HepG2 (cell line): ENCODE measurements around the gene TMEM151A. TPM values are rescaled to one million over a fixed set of nuclear protein-coding genes. Genes with fewer than 3 reads are reported as not detected.

Experiments
- ARNT2 ChIP-seq: sonication (generic); formaldehyde crosslinking; IDR thresholded peaks from 2 replicates; pipeline ENCODE4 v1.8.0; 2022; ENCODE audit warnings: mild to moderate bottlenecking, low read depth, missing genetic modification reagents, moderate library complexity
- CAMTA2 ChIP-seq: sonication (generic); formaldehyde crosslinking; IDR thresholded peaks from 2 replicates; pipeline ENCODE4 v1.4.0; 2020; ENCODE audit warnings: mild to moderate bottlenecking, missing genetic modification reagents, borderline replicate concordance
- CREB3 ChIP-seq: sonication (generic); formaldehyde crosslinking; IDR thresholded peaks from 2 replicates; pipeline ENCODE4 v1.5.0; 2020; ENCODE audit warnings: missing genetic modification reagents
- FOXO1 ChIP-seq: sonication (generic); formaldehyde crosslinking; IDR thresholded peaks from 2 replicates; pipeline ENCODE4 v1.4.0; 2020; ENCODE audit warnings: missing genetic modification reagents
- JUNB ChIP-seq: sonication (generic); formaldehyde crosslinking; IDR thresholded peaks from 2 replicates; pipeline ENCODE4 v1.8.0; 2022; ENCODE audit warnings: missing genetic modification reagents, mild to moderate bottlenecking, borderline replicate concordance
- KDM2A ChIP-seq: sonication (generic); formaldehyde crosslinking; IDR thresholded peaks from 2 replicates; pipeline ENCODE4 v1.4.0; 2020; ENCODE audit warnings: low read depth, missing genetic modification reagents, borderline replicate concordance
- KLF9 ChIP-seq: IDR thresholded peaks from 2 replicates; pipeline ENCODE4 v1.6.1; 2016; ENCODE audit warnings: low read depth
- KMT2B ChIP-seq: IDR thresholded peaks from 2 replicates; pipeline ENCODE4 v1.6.1; 2016; ENCODE audit warnings: missing genetic modification reagents, missing compliant biosample characterization
- MEF2D ChIP-seq: sonication (generic); formaldehyde crosslinking; IDR thresholded peaks from 2 replicates; pipeline ENCODE4 v1.5.1; 2020; ENCODE audit warnings: mild to moderate bottlenecking, missing genetic modification reagents
- NFYB ChIP-seq: sonication (generic); formaldehyde crosslinking; IDR thresholded peaks from 2 replicates; pipeline ENCODE4 v1.4.0; 2020; ENCODE audit warnings: missing genetic modification reagents
- NR2C2 ChIP-seq: sonication (generic); formaldehyde crosslinking; IDR thresholded peaks from 2 replicates; pipeline ENCODE4 v1.4.0; 2020; ENCODE audit warnings: missing genetic modification reagents, mild to moderate bottlenecking, moderate library complexity, borderline replicate concordance
- NR3C1 ChIP-seq: sonication (generic); formaldehyde crosslinking; IDR thresholded peaks from 2 replicates; pipeline ENCODE4 v1.4.0; 2020; ENCODE audit warnings: missing genetic modification reagents
- RAD51 ChIP-seq: fragments of 450-650 bp; IDR thresholded peaks from 2 replicates; pipeline ENCODE4 v1.6.1; 2016; ENCODE audit warnings: borderline replicate concordance
- SMC3 ChIP-seq: IDR thresholded peaks from 2 replicates; pipeline ENCODE4 v1.6.1; 2011; ENCODE audit warnings: low read length, improper control_type of control experiment
- SUZ12 ChIP-seq: fragments of 150-350 bp; IDR thresholded peaks from 2 replicates; pipeline ENCODE4 v1.6.1; 2014; ENCODE audit warnings: low read depth, low read length
- SYNCRIP ChIP-seq: fragments of 200-400 bp; formaldehyde crosslinking; IDR thresholded peaks from 2 replicates; pipeline ENCODE4 v1.6.1; 2018; ENCODE audit warnings: mild to moderate bottlenecking, low read depth, low read length; ENCODE audit not compliant: insufficient read depth
- TEAD2 ChIP-seq: sonication (generic); formaldehyde crosslinking; IDR thresholded peaks from 2 replicates; pipeline ENCODE4 v1.9.0; 2021; ENCODE audit warnings: missing genetic modification reagents
- U2AF2 ChIP-seq: fragments of 200-400 bp; formaldehyde crosslinking; IDR thresholded peaks from 2 replicates; pipeline ENCODE4 v1.6.1; 2017; ENCODE audit warnings: low read depth, mild to moderate bottlenecking, low read length
- XRCC5 ChIP-seq: fragments of 200-400 bp; formaldehyde crosslinking; optimal IDR thresholded peaks from 2 replicates; pipeline ENCODE3; 2017; ENCODE audit warnings: mild to moderate bottlenecking, low read length
- ZFP37 ChIP-seq: sonication (generic); formaldehyde crosslinking; IDR thresholded peaks from 2 replicates; pipeline ENCODE4 v1.4.0; 2020; ENCODE audit warnings: missing genetic modification reagents, borderline replicate concordance
- ZNF33A ChIP-seq: sonication (generic); formaldehyde crosslinking; IDR thresholded peaks from 2 replicates; pipeline ENCODE4 v1.5.1; 2020; ENCODE audit warnings: missing genetic modification reagents, mild to moderate bottlenecking, moderate library complexity, borderline replicate concordance
- ZNF567 ChIP-seq: sonication (generic); formaldehyde crosslinking; IDR thresholded peaks from 2 replicates; pipeline ENCODE4 v1.8.1; 2023; ENCODE audit warnings: mild to moderate bottlenecking, missing genetic modification reagents, borderline replicate concordance
- ZNF572 ChIP-seq: sonication (generic); formaldehyde crosslinking; IDR thresholded peaks from 2 replicates; pipeline ENCODE4 v1.5.1; 2020; ENCODE audit warnings: mild to moderate bottlenecking, missing genetic modification reagents
- ZSCAN12 ChIP-seq: sonication (generic); formaldehyde crosslinking; IDR thresholded peaks from 2 replicates; pipeline ENCODE4 v1.9.0; 2021; ENCODE audit warnings: mild to moderate bottlenecking, missing genetic modification reagents
- ZSCAN25 ChIP-seq: sonication (generic); formaldehyde crosslinking; IDR thresholded peaks from 2 replicates; pipeline ENCODE4 v1.8.0; 2022; ENCODE audit warnings: mild to moderate bottlenecking, missing genetic modification reagents
- polyA plus RNA-seq, 8 experiments: library from polyadenylated mRNA; depleted of rRNA in 3 of 8; stranded (reverse) in 7 of 8; unstranded in 1 of 8; fragments of >200 nt; fragmentation: Illumina TruSeq in 4 of 8; extraction: Trizol in 4 of 8; gene quantifications; 2 replicates each; pipeline versions ENCODE4 v1.2.1 to v1.2.3, GENCODE V29; 2011 to 2016; ENCODE audit warnings: low read depth in 4 of 8, missing spikeins in 1 of 8, mixed read lengths in 1 of 8; ENCODE audit not compliant: insufficient read depth in 1 of 8
- total RNA-seq, 5 experiments: library from RNA; depleted of rRNA; stranded (reverse); fragments of >200 nt; fragmentation: Illumina TruSeq; extraction: Trizol; gene quantifications; 2 replicates each; pipeline ENCODE4 v1.2.3, GENCODE V29; 2016; ENCODE audit warnings: low read depth in 1 of 5
- TF ChIP-seq, protein P1 (sequence below): sonication (generic); formaldehyde crosslinking; IDR thresholded peaks from 2 replicates; pipeline ENCODE4 v1.5.0; 2020; ENCODE audit warnings: mild to moderate bottlenecking, missing genetic modification reagents
- TF ChIP-seq, protein P2 (sequence below): sonication (generic); formaldehyde crosslinking; conservative IDR thresholded peaks from 2 replicates; pipeline ENCODE4 v1.4.0; 2020; ENCODE audit warnings: missing genetic modification reagents

TMEM151A gene
- total and polyA plus RNA-seq, 2 of the 13 experiments (the other 11 are each of a cell fraction or from before 2014, with no cell fraction given), result 0.18 to 0.33 TPM

GRCh38 chr11:66311965-66312548 is 20.4 kb downstream of the TMEM151A start (continued):
- no peak; the same call in 1 of the 2 replicates for TF ChIP-seq MEF2D
- TF ChIP-seq SUZ12, result no peak
- no peak for TF ChIP-seq FOXO1 (CRISPR knock-in tag)
- no peak for TF ChIP-seq ZSCAN12 (CRISPR knock-in tag)
- TF ChIP-seq XRCC5, result peak; percentile 72
- TF ChIP-seq ZNF33A (CRISPR knock-in tag), result no peak
- no peak for TF ChIP-seq CAMTA2
- no peak for TF ChIP-seq TEAD2
- TF ChIP-seq KDM2A (CRISPR knock-in tag), result peak; percentile 59; the same call in 1 of the 2 replicates
- no peak for TF ChIP-seq RAD51
- peak; percentile 30; the same call in 1 of the 2 replicates for TF ChIP-seq ZSCAN25 (CRISPR knock-in tag)
- TF ChIP-seq ZFP37 (CRISPR knock-in tag), result no peak
- TF ChIP-seq ZNF572 (CRISPR knock-in tag), result peak; percentile 98
- no peak; the same call in 1 of the 2 replicates for TF ChIP-seq ZNF567 (CRISPR knock-in tag)
- TF ChIP-seq NR2C2 (CRISPR knock-in tag), result peak; percentile 60
- no peak for TF ChIP-seq SYNCRIP
- no peak for TF ChIP-seq NFYB
- TF ChIP-seq KMT2B (CRISPR knock-in tag), result peak; percentile 21; the same call in 1 of the 2 replicates
- TF ChIP-seq, protein P1, sequence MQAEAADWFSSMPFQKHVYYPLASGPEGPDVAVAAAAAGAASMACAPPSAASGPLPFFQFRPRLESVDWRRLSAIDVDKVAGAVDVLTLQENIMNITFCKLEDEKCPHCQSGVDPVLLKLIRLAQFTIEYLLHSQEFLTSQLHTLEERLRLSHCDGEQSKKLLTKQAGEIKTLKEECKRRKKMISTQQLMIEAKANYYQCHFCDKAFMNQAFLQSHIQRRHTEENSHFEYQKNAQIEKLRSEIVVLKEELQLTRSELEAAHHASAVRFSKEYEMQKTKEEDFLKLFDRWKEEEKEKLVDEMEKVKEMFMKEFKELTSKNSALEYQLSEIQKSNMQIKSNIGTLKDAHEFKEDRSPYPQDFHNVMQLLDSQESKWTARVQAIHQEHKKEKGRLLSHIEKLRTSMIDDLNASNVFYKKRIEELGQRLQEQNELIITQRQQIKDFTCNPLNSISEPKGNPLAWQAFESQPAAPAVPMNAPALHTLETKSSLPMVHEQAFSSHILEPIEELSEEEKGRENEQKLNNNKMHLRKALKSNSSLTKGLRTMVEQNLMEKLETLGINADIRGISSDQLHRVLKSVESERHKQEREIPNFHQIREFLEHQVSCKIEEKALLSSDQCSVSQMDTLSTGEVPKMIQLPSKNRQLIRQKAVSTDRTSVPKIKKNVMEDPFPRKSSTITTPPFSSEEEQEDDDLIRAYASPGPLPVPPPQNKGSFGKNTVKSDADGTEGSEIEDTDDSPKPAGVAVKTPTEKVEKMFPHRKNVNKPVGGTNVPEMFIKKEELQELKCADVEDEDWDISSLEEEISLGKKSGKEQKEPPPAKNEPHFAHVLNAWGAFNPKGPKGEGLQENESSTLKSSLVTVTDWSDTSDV (CRISPR knock-in tag), result no peak
- no peak for TF ChIP-seq KLF9 (CRISPR knock-in tag)
- peak; percentile 69; the same call in 1 of the 2 replicates for TF ChIP-seq ARNT2 (CRISPR knock-in tag)
- no peak; the same call in 1 of the 2 replicates for TF ChIP-seq CREB3 (CRISPR knock-in tag)
- TF ChIP-seq, protein P2, sequence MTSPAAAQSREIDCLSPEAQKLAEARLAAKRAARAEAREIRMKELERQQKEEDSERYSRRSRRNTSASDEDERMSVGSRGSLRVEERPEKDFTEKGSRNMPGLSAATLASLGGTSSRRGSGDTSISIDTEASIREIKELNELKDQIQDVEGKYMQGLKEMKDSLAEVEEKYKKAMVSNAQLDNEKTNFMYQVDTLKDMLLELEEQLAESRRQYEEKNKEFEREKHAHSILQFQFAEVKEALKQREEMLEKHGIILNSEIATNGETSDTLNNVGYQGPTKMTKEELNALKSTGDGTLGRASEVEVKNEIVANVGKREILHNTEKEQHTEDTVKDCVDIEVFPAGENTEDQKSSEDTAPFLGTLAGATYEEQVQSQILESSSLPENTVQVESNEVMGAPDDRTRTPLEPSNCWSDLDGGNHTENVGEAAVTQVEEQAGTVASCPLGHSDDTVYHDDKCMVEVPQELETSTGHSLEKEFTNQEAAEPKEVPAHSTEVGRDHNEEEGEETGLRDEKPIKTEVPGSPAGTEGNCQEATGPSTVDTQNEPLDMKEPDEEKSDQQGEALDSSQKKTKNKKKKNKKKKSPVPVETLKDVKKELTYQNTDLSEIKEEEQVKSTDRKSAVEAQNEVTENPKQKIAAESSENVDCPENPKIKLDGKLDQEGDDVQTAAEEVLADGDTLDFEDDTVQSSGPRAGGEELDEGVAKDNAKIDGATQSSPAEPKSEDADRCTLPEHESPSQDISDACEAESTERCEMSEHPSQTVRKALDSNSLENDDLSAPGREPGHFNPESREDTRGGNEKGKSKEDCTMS, result no peak
- no peak for TF ChIP-seq NR3C1 (CRISPR knock-in tag)
- TF ChIP-seq U2AF2, result no peak
- TF ChIP-seq JUNB (CRISPR knock-in tag), result no peak
- peak; percentile 78; the same call in 1 of the 2 replicates for TF ChIP-seq SMC3
